Stimulated activated CD8-positive, alpha-beta memory T cell treated with anti-CD3 and anti-CD28 coated beads, Interleukin-15, amount 100 ng/mL, for 24 hours (primary cell): Measurements from ENCODE around the gene SMAD3.

Experiments
- DNase-seq: peaks from one replicate; pipeline ENCODE4 v3.0.0-alpha.2; 2020; ENCODE audit warnings: low read depth

Gene SMAD3

GRCh38 chr15:67242708-67243111 is 177.3 kb downstream of the SMAD3 start:
- DNase-seq: no peak
